ENCODE data around the gene ALPK1. TPM values are rescaled to one million over a fixed set of nuclear protein-coding genes. Genes with fewer than 3 reads are reported as not detected.
"Not testable (repeated sequence)": the region's sequence is repeated elsewhere in the genome, so short reads cannot be mapped to it uniquely, and the experiment has no call there.

The ALPK1 gene
- total RNA-seq, 1 experiment from 2014 or later: 13.5 TPM

DNA sequence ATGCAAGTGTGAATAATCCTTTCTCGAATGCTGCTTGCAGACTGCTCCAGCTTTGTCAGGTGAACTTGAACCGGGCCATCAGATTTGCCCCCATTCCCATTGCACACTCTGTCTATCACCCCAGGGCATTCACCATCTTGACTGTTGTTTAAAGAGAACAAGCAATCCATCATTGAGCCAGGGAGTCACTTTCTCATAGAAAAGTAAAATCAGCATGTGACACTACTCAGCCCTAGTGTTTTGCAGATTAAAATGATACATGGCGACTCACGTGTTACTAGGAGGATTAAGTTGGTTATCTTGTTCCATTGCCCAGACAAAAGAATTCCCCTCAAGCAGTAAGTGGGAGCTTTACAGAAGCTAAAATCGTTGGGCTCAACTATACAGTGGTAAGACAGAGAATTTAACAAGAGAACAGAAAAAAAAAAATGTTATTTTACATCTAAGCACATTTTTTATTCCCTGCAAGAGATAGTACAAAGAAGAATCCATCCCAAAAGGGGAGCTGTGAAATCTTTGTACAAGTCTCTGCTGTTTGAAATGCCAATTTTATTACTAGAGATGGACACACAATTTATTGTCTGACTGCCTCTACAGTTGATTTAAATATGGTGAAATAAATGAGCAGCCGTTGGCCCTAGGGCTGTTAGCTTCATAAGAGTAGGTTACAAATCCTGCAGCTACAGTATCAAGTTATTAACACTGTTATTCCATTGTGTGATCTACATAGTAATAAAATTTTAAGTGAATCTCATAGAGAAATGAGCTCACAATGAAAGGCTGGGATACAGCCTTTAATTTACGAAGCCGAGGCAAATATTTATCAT, 151.3 kb downstream of the ALPK1 start:
- peak; percentile 75 for DNase-seq (ENCODE audit: low read depth)

DNA sequence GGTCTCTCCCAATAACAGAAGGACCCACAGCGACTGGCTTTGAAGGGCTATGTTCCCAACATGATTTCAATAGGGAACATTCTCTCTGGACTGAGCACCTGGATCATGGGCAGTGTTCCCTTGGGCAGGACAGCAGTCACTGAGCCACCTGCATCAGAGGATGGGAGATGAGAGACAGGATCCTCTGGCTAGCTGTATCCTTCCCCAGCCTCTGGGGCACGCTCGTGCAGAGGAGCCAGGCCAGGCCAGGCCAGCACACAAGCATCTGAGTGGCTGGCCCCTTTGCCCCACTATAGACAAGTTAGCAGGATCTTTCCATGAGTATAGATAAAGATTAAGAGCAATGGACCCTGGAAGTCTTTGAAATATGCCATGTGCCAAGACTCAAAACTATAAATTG, 152.5 kb downstream of the ALPK1 start:
- DNase-seq (ENCODE audit: low read depth): no peak

DNA sequence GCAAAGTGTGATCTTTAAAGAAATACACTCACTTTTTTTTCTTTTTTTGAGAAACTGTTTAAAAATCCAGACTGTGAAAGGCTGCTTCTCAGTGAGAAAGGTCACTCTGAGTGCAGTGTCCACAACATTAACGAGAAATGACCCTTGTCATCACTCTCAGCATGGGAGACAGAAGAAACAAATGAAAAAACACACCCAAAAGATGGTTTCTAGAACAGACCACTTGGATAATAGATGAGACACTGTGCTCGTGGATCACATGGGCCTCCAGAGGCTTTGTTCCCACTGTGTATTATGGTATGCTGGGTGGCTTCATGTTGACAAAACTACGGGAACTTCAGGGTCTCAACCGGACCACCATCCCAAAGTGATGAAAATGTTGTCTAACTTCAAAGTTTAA, 153.9 kb downstream of the ALPK1 start:
- no peak for DNase-seq (ENCODE audit: low read depth)

DNA sequence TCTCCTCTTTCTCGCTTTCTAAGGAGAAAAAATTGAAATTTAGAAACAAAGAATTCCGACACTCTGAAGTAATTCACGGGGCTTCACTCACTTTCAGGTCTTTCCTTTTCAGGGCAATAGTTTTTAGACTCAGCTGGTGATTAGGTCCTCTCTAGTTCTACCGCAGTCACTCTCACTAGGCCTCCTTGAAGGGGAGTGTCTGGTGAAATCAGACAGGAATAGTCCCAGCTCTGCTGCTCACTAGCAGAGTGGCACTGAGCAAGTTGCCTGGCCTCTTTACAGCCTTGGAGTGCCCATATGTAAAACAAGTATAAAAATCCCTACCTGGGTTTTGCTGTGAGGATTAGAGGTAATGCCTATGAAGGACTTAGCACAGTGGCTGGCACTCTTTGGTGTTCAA, 154.7 kb downstream of the ALPK1 start:
- DNase-seq (ENCODE audit: low read depth): no peak

DNA sequence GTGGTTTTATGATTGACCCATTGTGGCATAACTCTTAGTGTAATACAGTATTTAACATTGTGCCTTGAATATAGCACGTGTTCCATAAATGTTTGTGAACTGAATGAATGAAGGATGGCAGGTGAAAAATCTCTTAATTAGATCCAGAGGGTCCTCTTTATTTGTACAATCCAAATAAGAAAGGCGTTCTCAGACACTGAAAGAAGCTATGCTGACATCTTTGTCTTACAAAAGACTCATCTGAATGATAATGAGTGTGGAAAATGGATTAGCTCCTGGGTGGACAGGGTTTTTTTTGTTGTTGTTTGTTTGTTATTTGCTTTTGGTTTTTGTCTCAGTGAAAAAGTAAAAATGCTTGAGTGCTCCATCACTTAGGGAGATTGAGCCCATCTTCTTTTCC, 156.2 kb downstream of the ALPK1 start:
- no peak for DNase-seq (ENCODE audit: low read depth)

DNA sequence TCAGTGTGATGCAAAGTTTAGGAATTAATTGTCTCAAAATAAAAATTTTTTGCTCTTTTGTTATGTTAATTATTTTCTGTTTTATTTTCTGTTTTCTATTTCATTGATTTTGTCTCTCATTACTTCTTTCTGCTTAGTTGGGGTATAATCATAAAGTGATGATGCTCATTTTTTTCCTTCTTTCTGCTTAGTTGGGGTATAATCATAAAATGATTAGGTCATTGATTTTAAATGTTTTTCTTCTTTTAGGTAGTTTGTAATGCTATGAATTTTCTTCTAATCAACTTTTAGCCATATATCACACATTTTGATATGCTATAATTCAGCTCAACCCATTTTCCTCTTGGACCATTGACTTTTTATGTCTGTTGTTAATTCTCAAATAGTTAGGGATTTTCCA, 175.1 kb downstream of the ALPK1 start:
- DNase-seq (ENCODE audit: low read depth): no peak

DNA sequence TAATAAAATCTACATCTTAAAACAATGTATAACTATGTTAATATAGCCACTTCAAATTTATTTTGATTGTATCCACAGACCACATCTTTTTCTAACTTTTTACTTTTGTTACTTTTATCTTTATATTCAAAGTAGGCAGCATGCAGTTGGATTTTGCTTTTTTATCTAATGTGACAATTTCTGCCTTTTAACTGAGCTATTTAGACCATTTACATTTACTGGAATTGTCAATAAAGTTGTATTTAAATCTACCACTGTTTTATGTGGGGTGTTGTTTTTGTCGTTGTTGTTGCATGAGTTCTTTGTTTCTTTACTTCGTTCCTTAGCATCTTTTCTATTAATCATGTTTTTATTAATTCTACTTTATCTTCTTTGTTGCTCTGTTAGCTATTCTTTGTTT, 176.8 kb downstream of the ALPK1 start:
- no peak for DNase-seq (ENCODE audit: low read depth)

DNA sequence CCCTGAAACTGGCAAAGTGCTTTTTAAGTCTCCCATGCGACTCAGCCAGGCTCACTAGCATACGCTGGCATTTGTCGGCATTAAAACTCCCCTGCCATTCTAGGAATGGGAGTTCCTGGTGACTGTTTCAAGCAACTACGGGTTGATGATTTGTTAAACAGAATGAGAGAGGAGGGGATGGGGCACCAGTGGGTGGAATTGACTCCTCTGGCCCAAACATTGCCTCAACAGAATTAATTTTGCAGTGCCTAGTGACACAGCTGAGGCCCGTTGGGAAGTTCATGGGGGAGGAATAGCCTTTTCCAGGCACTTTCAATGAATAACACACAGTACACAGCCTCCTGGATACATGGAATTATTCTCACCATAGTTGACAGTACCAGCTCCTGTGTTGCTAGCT, 188.8 kb downstream of the ALPK1 start:
- DNase-seq (ENCODE audit: low read depth): no peak

DNA sequence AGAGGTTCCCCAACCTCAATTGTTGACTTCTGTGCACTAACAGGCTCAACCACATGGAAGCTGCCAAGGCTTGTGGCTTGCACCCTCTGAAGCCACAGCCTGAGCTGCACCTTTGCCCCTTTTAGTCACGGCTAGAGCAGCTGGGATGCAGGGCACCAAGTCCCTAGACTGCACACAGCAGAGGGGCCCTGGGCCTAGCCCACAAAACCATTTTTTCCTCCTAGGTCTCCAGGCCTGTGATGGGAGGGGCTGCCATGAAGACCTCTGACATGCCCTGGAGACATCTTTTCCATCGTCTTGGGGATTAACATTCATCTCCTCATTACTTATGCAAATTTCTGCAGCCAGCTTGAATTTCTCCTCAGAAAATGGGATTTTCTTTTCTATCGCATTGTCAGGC, 193.6 kb downstream of the ALPK1 start:
- DNase-seq (ENCODE audit: low read depth): not testable (repeated sequence)

Other genes starting within 250 kb of the ALPK1 start
- gene FAM241A, start 151.9 kb upstream of the ALPK1 start, total RNA-seq (2014; rRNA removed): 1.2 and 1.5 TPM in 2 replicates
- 21.6 and 26.5 TPM in 2 replicates for gene AP1AR, start 65.6 kb upstream of the ALPK1 start, total RNA-seq (2014; rRNA removed)
- gene TIFA, start 11.5 kb upstream of the ALPK1 start, total RNA-seq (2014; rRNA removed): 7.8 and 9.9 TPM in 2 replicates
- gene NEUROG2, start 218.8 kb downstream of the ALPK1 start, total RNA-seq (2014; rRNA removed): 0.06 TPM in 1 of 2 replicates, not detected in the other

Measured in LHCN-M2 (cell line).